H1 (cell line): ENCODE results near the gene CLDN3. TPM values are rescaled to one million over a fixed set of nuclear protein-coding genes. Genes with fewer than 3 reads are reported as not detected.

Experiments
- BACH1 ChIP-seq: IDR thresholded peaks from 2 replicates; pipeline ENCODE4 v1.6.1; 2012; ENCODE audit warnings: low read length, improper control_type of control experiment
- HDAC2 ChIP-seq, 2 experiments: fragments of 300-600 bp in 1 of 2; sonication (generic) in 1 of 2; IDR thresholded peaks; 2 replicates each; pipeline ENCODE4 v1.6.1; 2011 to 2012; ENCODE audit warnings: low read depth in 2 of 2, low read length in 2 of 2, mild to moderate bottlenecking in 2 of 2, moderate library complexity in 2 of 2, borderline replicate concordance in 1 of 2, inconsistent platforms in 1 of 2
- TAF1 ChIP-seq: IDR thresholded peaks from 2 replicates; pipeline ENCODE4 v1.6.1; 2011; ENCODE audit warnings: mild to moderate bottlenecking, low read depth, low read length
- YY1 ChIP-seq: IDR thresholded peaks from 2 replicates; pipeline ENCODE4 v1.6.1; 2011; ENCODE audit warnings: low read depth, mild to moderate bottlenecking, low read length
- ZNF274 ChIP-seq: IDR thresholded peaks from 2 replicates; pipeline ENCODE4 v1.7.0; 2012; ENCODE audit warnings: low read length, borderline replicate concordance; ENCODE audit errors: extremely low read depth
- polyA plus RNA-seq, 7 experiments: library from polyadenylated mRNA; depleted of rRNA in 3 of 7; stranded (reverse) in 5 of 7; unstranded in 2 of 7; fragments of >200 nt in 5 of 7; fragments of 200-250 nt in 2 of 7; gene quantifications; 1 replicate in 5 of 7; 2 replicates in 1 of 7; 4 replicates in 1 of 7; pipeline versions ENCODE4 v1.2.1 to v1.2.3, GENCODE V29; 2011 to 2013; ENCODE audit warnings: missing spikeins in 2 of 7, mixed read lengths in 2 of 7
- total RNA-seq: library from RNA; stranded (reverse); fragmentation: NEBNext Ultra II Directional; extraction: Animal tissue kit (Norgen Biotek cat#: 25700); gene quantifications from 2 replicates; pipeline ENCODE4 v1.2.1, GENCODE V29; 2021
- TF ChIP-seq, protein P1 (sequence below): fragments of 300-600 bp; sonication (generic); IDR thresholded peaks from 2 replicates; pipeline ENCODE4 v1.7.1; 2012; ENCODE audit warnings: low read length, moderate library complexity, mild to moderate bottlenecking, inconsistent platforms; ENCODE audit not compliant: insufficient replicate concordance
- TF ChIP-seq, protein P2 (sequence below): IDR thresholded peaks from 2 replicates; pipeline ENCODE4 v1.6.1; 2011; ENCODE audit warnings: low read length, improper control_type of control experiment

The CLDN3 gene
- total and polyA plus RNA-seq, 2 of the 8 experiments (the other 6 are each of a cell fraction or from before 2014, with no cell fraction given) = 19.1 to 65.2 TPM

DNA sequence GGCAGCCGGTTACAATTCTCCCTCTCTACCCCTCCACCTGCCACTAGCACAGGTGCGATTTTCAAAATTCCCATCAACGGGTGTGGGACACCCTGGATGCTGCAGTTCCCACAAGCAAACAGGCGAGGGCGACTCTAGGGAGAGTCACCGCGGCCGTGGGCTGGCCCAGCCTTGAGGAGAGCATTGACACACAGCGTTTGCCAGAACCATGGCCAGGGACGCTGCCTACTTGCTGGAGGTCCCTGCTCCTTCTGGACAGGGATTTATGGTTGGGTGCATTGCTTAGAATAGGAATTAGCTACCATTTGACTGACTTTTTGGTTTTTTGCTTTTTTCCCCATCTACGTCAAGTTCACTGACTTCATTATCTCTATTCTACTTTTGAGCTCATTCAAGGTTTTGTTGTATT lies 41.7 kb upstream of the CLDN3 start (continued):
- TF ChIP-seq, protein P1, sequence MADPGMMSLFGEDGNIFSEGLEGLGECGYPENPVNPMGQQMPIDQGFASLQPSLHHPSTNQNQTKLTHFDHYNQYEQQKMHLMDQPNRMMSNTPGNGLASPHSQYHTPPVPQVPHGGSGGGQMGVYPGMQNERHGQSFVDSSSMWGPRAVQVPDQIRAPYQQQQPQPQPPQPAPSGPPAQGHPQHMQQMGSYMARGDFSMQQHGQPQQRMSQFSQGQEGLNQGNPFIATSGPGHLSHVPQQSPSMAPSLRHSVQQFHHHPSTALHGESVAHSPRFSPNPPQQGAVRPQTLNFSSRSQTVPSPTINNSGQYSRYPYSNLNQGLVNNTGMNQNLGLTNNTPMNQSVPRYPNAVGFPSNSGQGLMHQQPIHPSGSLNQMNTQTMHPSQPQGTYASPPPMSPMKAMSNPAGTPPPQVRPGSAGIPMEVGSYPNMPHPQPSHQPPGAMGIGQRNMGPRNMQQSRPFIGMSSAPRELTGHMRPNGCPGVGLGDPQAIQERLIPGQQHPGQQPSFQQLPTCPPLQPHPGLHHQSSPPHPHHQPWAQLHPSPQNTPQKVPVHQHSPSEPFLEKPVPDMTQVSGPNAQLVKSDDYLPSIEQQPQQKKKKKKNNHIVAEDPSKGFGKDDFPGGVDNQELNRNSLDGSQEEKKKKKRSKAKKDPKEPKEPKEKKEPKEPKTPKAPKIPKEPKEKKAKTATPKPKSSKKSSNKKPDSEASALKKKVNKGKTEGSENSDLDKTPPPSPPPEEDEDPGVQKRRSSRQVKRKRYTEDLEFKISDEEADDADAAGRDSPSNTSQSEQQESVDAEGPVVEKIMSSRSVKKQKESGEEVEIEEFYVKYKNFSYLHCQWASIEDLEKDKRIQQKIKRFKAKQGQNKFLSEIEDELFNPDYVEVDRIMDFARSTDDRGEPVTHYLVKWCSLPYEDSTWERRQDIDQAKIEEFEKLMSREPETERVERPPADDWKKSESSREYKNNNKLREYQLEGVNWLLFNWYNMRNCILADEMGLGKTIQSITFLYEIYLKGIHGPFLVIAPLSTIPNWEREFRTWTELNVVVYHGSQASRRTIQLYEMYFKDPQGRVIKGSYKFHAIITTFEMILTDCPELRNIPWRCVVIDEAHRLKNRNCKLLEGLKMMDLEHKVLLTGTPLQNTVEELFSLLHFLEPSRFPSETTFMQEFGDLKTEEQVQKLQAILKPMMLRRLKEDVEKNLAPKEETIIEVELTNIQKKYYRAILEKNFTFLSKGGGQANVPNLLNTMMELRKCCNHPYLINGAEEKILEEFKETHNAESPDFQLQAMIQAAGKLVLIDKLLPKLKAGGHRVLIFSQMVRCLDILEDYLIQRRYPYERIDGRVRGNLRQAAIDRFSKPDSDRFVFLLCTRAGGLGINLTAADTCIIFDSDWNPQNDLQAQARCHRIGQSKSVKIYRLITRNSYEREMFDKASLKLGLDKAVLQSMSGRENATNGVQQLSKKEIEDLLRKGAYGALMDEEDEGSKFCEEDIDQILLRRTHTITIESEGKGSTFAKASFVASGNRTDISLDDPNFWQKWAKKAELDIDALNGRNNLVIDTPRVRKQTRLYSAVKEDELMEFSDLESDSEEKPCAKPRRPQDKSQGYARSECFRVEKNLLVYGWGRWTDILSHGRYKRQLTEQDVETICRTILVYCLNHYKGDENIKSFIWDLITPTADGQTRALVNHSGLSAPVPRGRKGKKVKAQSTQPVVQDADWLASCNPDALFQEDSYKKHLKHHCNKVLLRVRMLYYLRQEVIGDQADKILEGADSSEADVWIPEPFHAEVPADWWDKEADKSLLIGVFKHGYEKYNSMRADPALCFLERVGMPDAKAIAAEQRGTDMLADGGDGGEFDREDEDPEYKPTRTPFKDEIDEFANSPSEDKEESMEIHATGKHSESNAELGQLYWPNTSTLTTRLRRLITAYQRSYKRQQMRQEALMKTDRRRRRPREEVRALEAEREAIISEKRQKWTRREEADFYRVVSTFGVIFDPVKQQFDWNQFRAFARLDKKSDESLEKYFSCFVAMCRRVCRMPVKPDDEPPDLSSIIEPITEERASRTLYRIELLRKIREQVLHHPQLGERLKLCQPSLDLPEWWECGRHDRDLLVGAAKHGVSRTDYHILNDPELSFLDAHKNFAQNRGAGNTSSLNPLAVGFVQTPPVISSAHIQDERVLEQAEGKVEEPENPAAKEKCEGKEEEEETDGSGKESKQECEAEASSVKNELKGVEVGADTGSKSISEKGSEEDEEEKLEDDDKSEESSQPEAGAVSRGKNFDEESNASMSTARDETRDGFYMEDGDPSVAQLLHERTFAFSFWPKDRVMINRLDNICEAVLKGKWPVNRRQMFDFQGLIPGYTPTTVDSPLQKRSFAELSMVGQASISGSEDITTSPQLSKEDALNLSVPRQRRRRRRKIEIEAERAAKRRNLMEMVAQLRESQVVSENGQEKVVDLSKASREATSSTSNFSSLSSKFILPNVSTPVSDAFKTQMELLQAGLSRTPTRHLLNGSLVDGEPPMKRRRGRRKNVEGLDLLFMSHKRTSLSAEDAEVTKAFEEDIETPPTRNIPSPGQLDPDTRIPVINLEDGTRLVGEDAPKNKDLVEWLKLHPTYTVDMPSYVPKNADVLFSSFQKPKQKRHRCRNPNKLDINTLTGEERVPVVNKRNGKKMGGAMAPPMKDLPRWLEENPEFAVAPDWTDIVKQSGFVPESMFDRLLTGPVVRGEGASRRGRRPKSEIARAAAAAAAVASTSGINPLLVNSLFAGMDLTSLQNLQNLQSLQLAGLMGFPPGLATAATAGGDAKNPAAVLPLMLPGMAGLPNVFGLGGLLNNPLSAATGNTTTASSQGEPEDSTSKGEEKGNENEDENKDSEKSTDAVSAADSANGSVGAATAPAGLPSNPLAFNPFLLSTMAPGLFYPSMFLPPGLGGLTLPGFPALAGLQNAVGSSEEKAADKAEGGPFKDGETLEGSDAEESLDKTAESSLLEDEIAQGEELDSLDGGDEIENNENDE = no peak
- TF ChIP-seq YY1 (peak; percentile 66; the same call in 1 of the 2 replicates), BACH1 (peak; percentile 73), TAF1 (no peak), HDAC2 (IDR thresholded peaks at IDR 0.05; ENCODE audit: borderline replicate concordance in 1 of 2, low read depth in 2 of 2, low read length in 2 of 2) (0 out of 4 replicates have a peak, but pooled peaks of 1 of the 2 experiments have one; percentile 34), ZNF274 (no peak)
- TF ChIP-seq, protein P2, sequence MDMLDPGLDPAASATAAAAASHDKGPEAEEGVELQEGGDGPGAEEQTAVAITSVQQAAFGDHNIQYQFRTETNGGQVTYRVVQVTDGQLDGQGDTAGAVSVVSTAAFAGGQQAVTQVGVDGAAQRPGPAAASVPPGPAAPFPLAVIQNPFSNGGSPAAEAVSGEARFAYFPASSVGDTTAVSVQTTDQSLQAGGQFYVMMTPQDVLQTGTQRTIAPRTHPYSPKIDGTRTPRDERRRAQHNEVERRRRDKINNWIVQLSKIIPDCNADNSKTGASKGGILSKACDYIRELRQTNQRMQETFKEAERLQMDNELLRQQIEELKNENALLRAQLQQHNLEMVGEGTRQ = no peak
